A549 treated with DMSO at 1 μM for 4 hours (cell line): ENCODE results near the gene CHRM4. TPM values are rescaled to one million over a fixed set of nuclear protein-coding genes. Genes with fewer than 3 reads are reported as not detected.

Experiments
- total RNA-seq: library from RNA; stranded (reverse); fragments of 200-300 nt; extraction: Qiagen RNA extraction; gene quantifications from 5 replicates; pipeline ENCODE4 v1.2.3, GENCODE V29; 2022; ENCODE audit warnings: low read depth

Gene CHRM4
- total RNA-seq: 0.56 to 1.0 TPM (median 0.59 TPM) in 5 replicates

DNA sequence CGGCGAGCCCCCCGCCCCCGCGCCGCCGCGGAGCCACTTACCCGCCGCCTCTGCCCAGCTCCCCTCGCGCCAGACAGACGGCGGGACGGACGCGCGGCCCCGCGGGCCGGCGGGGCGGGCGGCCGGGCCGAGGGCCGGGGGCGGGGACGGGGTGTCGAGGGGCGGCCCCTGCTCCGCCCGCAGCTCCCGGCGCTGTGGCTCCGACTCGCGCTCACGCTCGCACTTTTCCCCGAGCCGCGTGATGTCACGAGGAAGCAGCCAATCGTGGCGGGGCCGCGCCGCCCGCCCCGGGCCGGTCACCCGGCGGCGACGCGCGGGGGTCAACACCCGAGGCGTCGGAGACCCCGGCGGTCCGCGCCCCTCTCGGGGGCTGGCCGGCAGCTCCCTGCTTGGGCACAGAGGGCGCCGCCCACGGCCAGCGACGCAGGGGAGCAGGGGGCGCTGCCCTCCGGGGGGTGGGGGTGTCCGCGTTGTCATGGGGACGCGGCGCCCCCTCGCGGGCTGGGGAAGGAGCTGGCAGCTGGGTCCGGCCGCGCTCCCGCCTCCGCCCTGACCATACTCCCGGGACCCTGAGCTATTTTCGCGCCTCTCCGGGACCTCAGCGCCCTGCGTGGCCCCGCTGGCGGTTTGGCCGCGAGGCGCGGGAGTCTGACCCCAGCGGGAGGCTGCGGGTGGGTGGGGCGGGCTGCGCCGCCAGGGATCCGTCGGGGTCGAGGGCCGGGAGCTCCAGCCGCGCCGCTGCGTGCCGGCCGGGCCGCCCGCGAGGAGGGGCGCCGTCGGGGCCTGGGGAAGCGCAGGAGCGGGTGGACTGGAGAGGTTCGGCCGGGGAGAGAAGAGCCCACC, at the start of gene CHRM4:
TSS of gene CHRM4 (minus strand) at position 199 of the 843 bp plus-strand sequence. CDS start 5,219 bp downstream, outside the sequence.

GRCh38 chr11:46381048-46381818, 10.3 kb downstream of the CHRM4 start, which contains the start of gene MDK:
MDK (plus strand) TSS chr11:46381669; CDS start chr11:46382058, 389 bp downstream.

GRCh38 chr11:46346886-46347636, 44.5 kb downstream of the CHRM4 start, which contains the start of gene DGKZ:
DGKZ (plus strand) TSS chr11:46347463; CDS start chr11:46347660, 197 bp downstream.

Other genes with a start within 250 kb of the CHRM4 start
- 4.5 to 7.4 TPM (median 5.0 TPM) in 5 replicates for gene CREB3L1, start 114.1 kb downstream of the CHRM4 start, total RNA-seq
- gene DGKZ, start 44.3 kb downstream of the CHRM4 start, total RNA-seq: 38.1 to 55.2 TPM (median 46.4 TPM) in 5 replicates
- 17.4 to 20.2 TPM (median 18.4 TPM) in 5 replicates for gene MDK, start 10.1 kb downstream of the CHRM4 start, total RNA-seq
- gene AMBRA1, start 202.2 kb upstream of the CHRM4 start, total RNA-seq: 15.3 to 17.4 TPM (median 16.8 TPM) in 5 replicates
- 4.7 to 6.8 TPM (median 5.6 TPM) in 5 replicates for gene HARBI1, start 225.5 kb upstream of the CHRM4 start, total RNA-seq
- 52.5 to 61.4 TPM (median 55.8 TPM) in 5 replicates for gene ATG13, start 225.8 kb upstream of the CHRM4 start, total RNA-seq